ENCODE data around the gene DUOXA1.

DUOXA1 gene

GRCh38 chr15:45120081-45120972, 9.4 kb downstream of the DUOXA1 start:
- no peak for TF ChIP-seq REST (IDR thresholded peaks at IDR 0.05; ENCODE audit: insufficient read depth in 1 of 2, low read depth in 2 of 2, low read length in 2 of 2)
- TF ChIP-seq POLR2AphosphoS5 (IDR thresholded peaks at IDR 0.05; ENCODE audit: low read depth, low read length) = no peak
- TF ChIP-seq FOXP2 (optimal IDR thresholded peaks at IDR 0.05; ENCODE audit: borderline replicate concordance, extremely low read depth, extremely low read length, insufficient read depth) = no peak
- TF ChIP-seq SIN3A (IDR thresholded peaks at IDR 0.05; ENCODE audit: borderline replicate concordance, insufficient read depth, low read length) = no peak
- no peak for TF ChIP-seq TAF1 (IDR thresholded peaks at IDR 0.05; ENCODE audit: borderline replicate concordance, insufficient read depth, low read length)

- TF ChIP-seq SIN3A (IDR thresholded peaks at IDR 0.05; ENCODE audit: borderline replicate concordance, insufficient read depth, low read length) = no peak
- no peak for TF ChIP-seq FOXP2 (optimal IDR thresholded peaks at IDR 0.05; ENCODE audit: borderline replicate concordance, extremely low read depth, extremely low read length, insufficient read depth)
- TF ChIP-seq REST (IDR thresholded peaks at IDR 0.05; ENCODE audit: insufficient read depth in 1 of 2, low read depth in 2 of 2, low read length in 2 of 2) = no peak
- no peak for TF ChIP-seq POLR2AphosphoS5 (IDR thresholded peaks at IDR 0.05; ENCODE audit: low read depth, low read length)
- no peak for TF ChIP-seq TAF1 (IDR thresholded peaks at IDR 0.05; ENCODE audit: borderline replicate concordance, insufficient read depth, low read length)
Observed at GRCh38 chr15:45118996-45119395, 10.7 kb downstream of the DUOXA1 start.

GRCh38 chr15:45118131-45118588, 11.5 kb downstream of the DUOXA1 start:
- TF ChIP-seq POLR2AphosphoS5 (IDR thresholded peaks at IDR 0.05; ENCODE audit: low read depth, low read length) (no peak), FOXP2 (optimal IDR thresholded peaks at IDR 0.05; ENCODE audit: borderline replicate concordance, extremely low read depth, extremely low read length, insufficient read depth) (peak; percentile 28)

GRCh38 chr15:45117308-45118130, 12.2 kb downstream of the DUOXA1 start:
- TF ChIP-seq SIN3A (IDR thresholded peaks at IDR 0.05; ENCODE audit: borderline replicate concordance, insufficient read depth, low read length) (no peak), POLR2AphosphoS5 (IDR thresholded peaks at IDR 0.05; ENCODE audit: low read depth, low read length) (no peak)

GRCh38 chr15:45116482-45117307, 13.0 kb downstream of the DUOXA1 start:
- TF ChIP-seq SIN3A (IDR thresholded peaks at IDR 0.05; ENCODE audit: borderline replicate concordance, insufficient read depth, low read length) (no peak), TAF1 (IDR thresholded peaks at IDR 0.05; ENCODE audit: borderline replicate concordance, insufficient read depth, low read length) (no peak), FOXP2 (optimal IDR thresholded peaks at IDR 0.05; ENCODE audit: borderline replicate concordance, extremely low read depth, extremely low read length, insufficient read depth) (no peak), POLR2AphosphoS5 (IDR thresholded peaks at IDR 0.05; ENCODE audit: low read depth, low read length) (no peak), REST (IDR thresholded peaks at IDR 0.05; ENCODE audit: insufficient read depth in 1 of 2, low read depth in 2 of 2, low read length in 2 of 2) (no peak)
